HG02884 (cell line): Measurements from ENCODE around the gene L3MBTL3.
A peak's percentile ranks its signal among the peaks of the same experiment; 100 is the strongest.

ENCODE experiments used
- ATAC-seq: cut with Tn5 transposase; IDR thresholded peaks from one replicate; pipeline ENCODE4 v1.9.1; 2021; ENCODE audit warnings: mild to moderate bottlenecking, moderate library complexity; ENCODE audit not compliant: unreplicated experiment

The L3MBTL3 gene

DNA sequence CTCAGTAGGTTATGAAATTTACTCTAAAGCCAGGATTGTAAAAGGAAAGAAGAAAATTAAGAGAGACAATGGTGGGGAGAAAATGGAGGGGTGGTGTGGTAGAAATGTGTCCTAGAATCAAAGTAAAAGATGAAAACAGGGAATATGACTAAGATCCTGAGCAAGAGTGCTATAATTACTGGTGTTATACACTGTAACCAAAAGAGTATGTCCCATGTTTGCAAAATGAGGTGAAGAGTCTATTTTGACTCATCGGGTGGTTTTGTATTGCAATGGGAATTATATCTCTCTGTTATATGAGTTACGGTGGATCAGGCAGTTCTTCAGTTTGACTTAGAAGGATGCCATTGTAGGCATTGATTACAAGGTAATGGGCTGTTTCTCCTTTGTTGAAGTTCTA lies 8.5 kb downstream of the L3MBTL3 start:
- ATAC-seq, result no peak

DNA sequence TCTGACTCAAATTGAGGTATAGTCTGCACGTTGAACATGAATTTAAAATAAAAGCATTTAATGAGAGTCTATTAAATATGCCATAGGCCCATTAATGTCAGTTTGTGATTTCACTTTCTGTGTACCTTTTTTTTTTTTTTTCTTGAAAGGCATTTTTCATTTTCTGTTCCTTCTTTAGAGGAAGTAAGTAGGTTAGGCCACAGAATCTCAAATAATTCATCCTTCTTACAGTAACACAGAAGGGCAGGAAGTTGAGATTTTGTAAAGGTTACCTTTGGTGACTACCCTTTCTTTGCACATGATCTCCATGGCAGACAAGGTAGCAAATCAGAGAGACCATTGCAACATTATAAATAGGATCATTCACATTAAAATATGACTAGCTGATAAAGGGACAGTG lies 9.6 kb downstream of the L3MBTL3 start:
- peak; percentile 62 for ATAC-seq

GRCh38 chr6:130029163-130029562 lies 10.8 kb downstream of the L3MBTL3 start:
- ATAC-seq, result no peak

- no peak for ATAC-seq
These were observed 14.5 kb downstream of the L3MBTL3 start for GRCh38 chr6:130032758-130033340.

DNA sequence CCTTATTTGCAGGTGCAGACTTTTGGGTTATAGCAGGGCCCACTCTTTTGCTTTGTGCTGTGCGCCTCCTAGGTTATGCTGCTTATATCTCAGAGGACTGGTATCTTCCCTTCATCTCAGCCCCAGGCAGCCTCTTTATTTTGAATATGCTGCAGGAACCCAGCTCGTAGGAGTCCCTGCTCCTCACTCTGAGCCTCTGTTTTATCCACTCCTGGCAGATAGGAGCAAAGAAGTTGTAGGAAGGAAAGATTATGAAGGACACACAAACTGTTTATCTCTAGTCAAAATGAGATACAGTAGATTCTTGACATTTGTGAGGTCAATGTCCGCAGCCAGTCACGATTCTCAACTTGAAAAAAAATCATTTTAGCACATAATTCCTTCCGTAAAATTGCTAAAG lies 15.6 kb downstream of the L3MBTL3 start:
- ATAC-seq, result no peak

GRCh38 chr6:130034378-130035146 lies 16.2 kb downstream of the L3MBTL3 start:
- ATAC-seq, result no peak

DNA sequence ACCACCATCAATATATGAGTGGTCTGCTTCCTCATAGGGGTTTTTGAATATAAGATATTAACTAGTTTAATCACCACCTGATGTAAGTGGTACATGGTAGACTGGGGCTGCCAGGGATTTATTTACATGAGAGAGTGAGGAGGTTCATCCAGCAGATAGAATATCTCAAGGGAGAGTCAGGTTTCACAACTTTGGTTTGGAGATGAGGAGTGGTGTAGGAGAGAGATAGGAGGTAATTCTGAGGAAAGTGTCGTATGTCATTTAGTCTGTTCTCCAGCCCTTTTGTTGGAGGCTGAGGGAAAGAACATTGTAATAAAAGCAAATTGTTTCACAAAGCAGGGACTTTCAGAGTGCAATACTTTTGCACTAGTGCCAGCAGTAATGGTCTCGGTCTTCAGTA lies 16.8 kb downstream of the L3MBTL3 start:
- no peak for ATAC-seq

- no peak for ATAC-seq
These were observed 18.9 kb downstream of the L3MBTL3 start for GRCh38 chr6:130037207-130037811.

GRCh38 chr6:130041594-130041993 lies 23.2 kb downstream of the L3MBTL3 start:
- no peak for ATAC-seq

GRCh38 chr6:130043344-130043743 lies 25.0 kb downstream of the L3MBTL3 start:
- no peak for ATAC-seq

- no peak for ATAC-seq
These were observed 27.2 kb downstream of the L3MBTL3 start for GRCh38 chr6:130045622-130046021.

GRCh38 chr6:130046671-130047070 lies 28.3 kb downstream of the L3MBTL3 start:
- no peak for ATAC-seq

- ATAC-seq, result no peak
These were observed 29.0 kb downstream of the L3MBTL3 start for GRCh38 chr6:130047088-130047995.

GRCh38 chr6:130050230-130050629 lies 31.8 kb downstream of the L3MBTL3 start:
- ATAC-seq, result no peak

GRCh38 chr6:130054725-130055124 lies 36.3 kb downstream of the L3MBTL3 start:
- ATAC-seq, result no peak

GRCh38 chr6:130055271-130055670 lies 36.9 kb downstream of the L3MBTL3 start:
- no peak for ATAC-seq

GRCh38 chr6:130057495-130057894 lies 39.1 kb downstream of the L3MBTL3 start:
- no peak for ATAC-seq

GRCh38 chr6:130063806-130064205 lies 45.4 kb downstream of the L3MBTL3 start:
- ATAC-seq, result no peak

DNA sequence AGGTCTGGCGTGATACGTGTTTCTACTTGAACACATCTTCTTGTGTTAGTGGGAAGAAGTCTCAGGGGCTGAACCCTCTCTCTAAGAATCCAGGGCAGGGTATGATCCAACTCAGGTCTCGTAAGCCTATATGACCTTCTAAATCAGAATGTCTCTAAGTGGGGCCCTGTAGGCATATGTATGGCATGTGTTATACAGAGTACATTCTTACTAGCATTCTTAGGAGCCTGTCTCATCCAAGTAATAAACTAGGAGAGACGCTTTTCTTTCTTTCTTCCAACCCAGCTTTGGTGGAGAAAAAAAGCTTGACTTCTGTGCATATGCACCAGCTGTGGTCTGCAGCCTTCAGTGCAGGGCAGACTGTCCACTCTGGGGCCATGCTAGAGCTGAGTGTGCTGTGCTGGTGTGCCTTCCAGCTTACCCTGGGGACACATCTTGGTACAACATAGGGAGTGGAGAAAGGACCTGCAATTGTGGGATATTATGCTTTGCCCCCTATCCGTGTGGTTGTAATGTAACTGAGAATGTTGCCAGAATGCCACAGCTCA lies 47.3 kb downstream of the L3MBTL3 start:
- ATAC-seq, result no peak

GRCh38 chr6:130069485-130069884 lies 51.1 kb downstream of the L3MBTL3 start:
- no peak for ATAC-seq

DNA sequence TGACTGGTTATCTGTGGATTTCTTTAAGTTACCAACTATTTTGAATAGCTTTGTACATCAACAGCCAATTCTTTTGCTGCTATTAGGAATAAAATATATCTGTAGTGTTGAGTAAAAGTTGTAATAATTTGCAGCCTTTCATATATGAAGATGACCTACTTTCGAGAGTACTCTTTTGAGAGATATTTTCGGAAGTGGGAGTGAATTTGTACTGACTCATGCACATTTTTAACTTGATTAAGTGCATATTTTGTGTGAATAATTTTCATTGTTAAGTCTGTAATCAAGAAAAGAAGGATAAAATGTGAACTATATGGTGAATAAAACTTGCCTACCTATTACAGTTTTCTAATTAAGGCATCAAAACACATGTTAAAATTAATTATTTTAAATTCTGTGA lies 51.9 kb downstream of the L3MBTL3 start:
- ATAC-seq, result no peak
